ENCODE measurements around the gene CPA1.
A peak's percentile ranks its signal among the peaks of the same experiment; 100 is the strongest.

CPA1 gene

DNA sequence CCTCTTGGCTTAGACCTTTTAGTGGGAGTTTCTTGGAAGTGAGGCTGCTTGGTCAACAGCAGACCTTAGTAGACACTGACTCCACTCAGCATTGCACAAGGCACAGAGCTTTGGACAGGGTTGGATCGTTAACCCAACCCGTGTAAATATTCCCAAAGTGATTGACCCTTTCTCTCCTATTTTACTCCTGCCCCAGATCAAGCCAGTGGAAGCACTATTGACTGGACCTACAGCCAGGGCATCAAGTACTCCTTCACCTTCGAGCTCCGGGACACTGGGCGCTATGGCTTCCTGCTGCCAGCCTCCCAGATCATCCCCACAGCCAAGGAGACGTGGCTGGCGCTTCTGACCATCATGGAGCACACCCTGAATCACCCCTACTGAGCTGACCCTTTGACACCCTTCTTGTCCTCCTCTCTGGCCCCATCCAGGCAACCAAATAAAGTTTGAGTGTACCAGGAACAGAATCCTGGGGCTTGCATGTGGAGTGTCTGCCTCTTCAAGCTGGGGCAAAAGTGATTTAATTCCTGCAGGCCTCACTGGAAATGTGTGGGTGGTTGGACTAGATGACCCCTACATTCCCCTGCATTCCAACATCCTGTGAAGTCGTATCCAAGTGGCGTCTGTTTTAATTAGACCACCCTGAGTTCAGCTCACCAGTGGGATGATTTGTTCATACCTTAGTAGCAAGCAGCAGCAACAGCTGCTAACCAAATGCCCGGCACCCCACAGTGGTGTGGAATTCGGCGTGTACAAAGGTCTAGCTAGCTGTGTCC lies 7.5 kb downstream of the CPA1 start:
- Histone ChIP-seq H3K14ac (ENCODE audit: low read length) (peak overlapping the region; percentile 25), H2BK120ac (ENCODE audit: low read depth, low read length) (no peak overlapping the region), H3K79me1 (ENCODE audit: low read depth, low read length) (no peaks in the 10 kb centered on the region), H4K8ac (ENCODE audit: low read depth, low read length) (no peak overlapping the region), H3K4me2 (ENCODE audit: insufficient read depth, low read length, poor library complexity, severe bottlenecking) (no peak overlapping the region), H3K18ac (ENCODE audit: low read length) (peak overlapping the region; percentile 72), H3K4me3 (ENCODE audit: low read length in 2 of 2) (no peak overlapping the region), H2AK5ac (ENCODE audit: low read depth, low read length) (peak overlapping the region; percentile 30), H4K91ac (ENCODE audit: low read depth, low read length, poor library complexity) (peak overlapping the region; percentile 26), H2BK12ac (ENCODE audit: low read length) (peak overlapping the region; percentile 18), H2BK15ac (ENCODE audit: low read length) (no peak overlapping the region), H3K4me1 (ENCODE audit: control insufficient read depth in 2 of 2, insufficient read depth in 1 of 2, low read depth in 1 of 2, low read length in 2 of 2) (peaks cover 4 to 16% of the 10 kb centered on the region in 2 donors), H3K27ac (replicated peaks; ENCODE audit: low read length) (peak overlapping the region; percentile 17), H3K36me3 (replicated peaks in 1 of 2; ENCODE audit: control insufficient read depth in 2 of 2, insufficient read depth in 2 of 2, low read length in 2 of 2) (no peaks in the 10 kb centered on the region), H3K9ac (ENCODE audit: low read depth, low read length, poor library complexity) (no peak overlapping the region), H3K4ac (ENCODE audit: low read length) (no peak overlapping the region), H3K9me3 (replicated peaks in 1 of 2; ENCODE audit: control insufficient read depth in 2 of 2, insufficient read depth in 1 of 2, low read depth in 1 of 2, low read length in 2 of 2) (peaks cover 2 to 6% of the 10 kb centered on the region in 2 donors), H3K27me3 (ENCODE audit: control insufficient read depth in 3 of 3, insufficient read depth in 3 of 3, low read depth in 1 of 3, low read length in 3 of 3) (no peaks in the 10 kb centered on the region), H2AFZ (ENCODE audit: low read length) (peak overlapping the region; percentile 30), H3K23ac (ENCODE audit: low read depth, low read length, poor library complexity) (peak overlapping the region; percentile 83), H2BK5ac (ENCODE audit: low read length) (no peak overlapping the region)
- no peak for DNase-seq (ENCODE audit: low spot score)
- no CpG with 5 or more reads among the region's 12 CpGs for WGBS, 2 donors (ENCODE audit: extremely low coverage in 2 of 2, insufficient read length in 2 of 2, insufficient replicate concordance in 1 of 2)

DNA sequence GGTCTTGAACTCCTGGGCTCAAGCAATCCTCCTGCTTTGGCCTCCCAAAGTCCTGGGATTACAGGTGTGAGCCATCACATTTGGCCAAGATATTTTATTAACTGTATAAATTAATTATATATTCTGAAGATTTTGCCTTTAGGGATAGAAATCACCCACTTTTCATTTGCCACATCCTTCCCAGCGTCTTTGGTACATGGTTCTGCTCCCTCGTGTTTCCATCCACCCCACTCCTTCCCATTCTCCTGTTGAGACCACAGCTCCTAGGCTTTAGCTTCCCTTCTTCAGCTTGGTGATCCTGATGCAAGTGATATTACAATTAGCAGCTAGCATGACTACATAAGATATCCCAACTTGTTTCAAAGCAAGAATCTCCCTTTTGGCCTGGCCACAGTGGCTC lies 8.4 kb downstream of the CPA1 start:
- Histone ChIP-seq H3K18ac (ENCODE audit: low read length) (no peak overlapping the region), H2AK5ac (ENCODE audit: low read depth, low read length) (no peak overlapping the region), H3K27me3 (ENCODE audit: control insufficient read depth in 3 of 3, insufficient read depth in 3 of 3, low read depth in 1 of 3, low read length in 3 of 3) (no peaks in the 10 kb centered on the region), H4K8ac (ENCODE audit: low read depth, low read length) (no peak overlapping the region), H3K36me3 (replicated peaks in 1 of 2; ENCODE audit: control insufficient read depth in 2 of 2, insufficient read depth in 2 of 2, low read length in 2 of 2) (no peaks in the 10 kb centered on the region), H3K4me1 (ENCODE audit: control insufficient read depth in 2 of 2, insufficient read depth in 1 of 2, low read depth in 1 of 2, low read length in 2 of 2) (peaks cover 4 to 16% of the 10 kb centered on the region in 2 donors), H3K9me3 (replicated peaks in 1 of 2; ENCODE audit: control insufficient read depth in 2 of 2, insufficient read depth in 1 of 2, low read depth in 1 of 2, low read length in 2 of 2) (peaks cover 2 to 6% of the 10 kb centered on the region in 2 donors), H3K9ac (ENCODE audit: low read depth, low read length, poor library complexity) (no peak overlapping the region), H3K4me2 (ENCODE audit: insufficient read depth, low read length, poor library complexity, severe bottlenecking) (no peak overlapping the region), H2BK12ac (ENCODE audit: low read length) (no peak overlapping the region), H3K79me1 (ENCODE audit: low read depth, low read length) (no peaks in the 10 kb centered on the region), H2BK5ac (ENCODE audit: low read length) (no peak overlapping the region), H3K27ac (replicated peaks; ENCODE audit: low read length) (no peak overlapping the region), H3K14ac (ENCODE audit: low read length) (no peak overlapping the region), H2BK15ac (ENCODE audit: low read length) (no peak overlapping the region), H4K91ac (ENCODE audit: low read depth, low read length, poor library complexity) (no peak overlapping the region), H3K4ac (ENCODE audit: low read length) (no peak overlapping the region), H2BK120ac (ENCODE audit: low read depth, low read length) (no peak overlapping the region), H3K4me3 (ENCODE audit: low read length in 2 of 2) (no peak overlapping the region), H3K23ac (ENCODE audit: low read depth, low read length, poor library complexity) (no peak overlapping the region), H2AFZ (ENCODE audit: low read length) (no peak overlapping the region)
- WGBS, 2 donors (ENCODE audit: extremely low coverage in 2 of 2, insufficient read length in 2 of 2, insufficient replicate concordance in 1 of 2): no CpG with 5 or more reads among the region's 2 CpGs
- no peak for DNase-seq (ENCODE audit: low spot score)

DNA sequence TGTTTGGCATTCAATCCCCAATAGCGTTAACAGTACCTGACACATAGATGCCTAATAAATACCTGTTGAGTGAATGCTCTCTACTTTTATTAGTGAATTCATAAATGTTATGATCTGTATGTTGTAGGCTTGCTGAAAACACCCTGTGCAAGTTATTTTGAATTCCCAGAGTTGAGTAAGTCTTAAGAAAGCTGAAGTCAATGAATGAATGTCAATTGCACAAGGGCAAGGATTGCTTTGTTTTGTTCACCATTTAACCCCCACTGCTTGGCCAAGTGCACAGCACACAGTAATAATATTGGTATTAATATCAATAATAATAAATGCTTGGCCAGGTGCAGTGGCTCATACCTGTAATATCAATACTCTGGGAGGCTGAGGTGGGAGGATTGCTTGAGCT lies 10.2 kb downstream of the CPA1 start:
- WGBS, 2 donors (ENCODE audit: extremely low coverage in 2 of 2, insufficient read length in 2 of 2, insufficient replicate concordance in 1 of 2): no CpG with 5 or more reads among the region's 1 CpG
- no peak overlapping the region for H3K27ac ChIP-seq (replicated peaks; ENCODE audit: low read length)
- H3K4me2 ChIP-seq (ENCODE audit: insufficient read depth, low read length, poor library complexity, severe bottlenecking): no peak overlapping the region
- H3K4ac ChIP-seq (ENCODE audit: low read length): no peak overlapping the region
- no peak for DNase-seq (ENCODE audit: low spot score)
- no peak overlapping the region for H4K8ac ChIP-seq (ENCODE audit: low read depth, low read length)
- H2BK120ac ChIP-seq (ENCODE audit: low read depth, low read length): no peak overlapping the region
- no peak overlapping the region for H2AK5ac ChIP-seq (ENCODE audit: low read depth, low read length)
- peaks cover 12 to 16% of the 10 kb centered on the region in 2 donors for H3K4me1 ChIP-seq (ENCODE audit: control insufficient read depth in 2 of 2, insufficient read depth in 1 of 2, low read depth in 1 of 2, low read length in 2 of 2)
- no peak overlapping the region for H2BK15ac ChIP-seq (ENCODE audit: low read length)
- no peak overlapping the region for H3K18ac ChIP-seq (ENCODE audit: low read length)
- no peak overlapping the region for H3K4me3 ChIP-seq (ENCODE audit: low read length in 2 of 2)
- H3K9ac ChIP-seq (ENCODE audit: low read depth, low read length, poor library complexity): no peak overlapping the region
- no peaks in the 10 kb centered on the region for H3K79me1 ChIP-seq (ENCODE audit: low read depth, low read length)
- H3K23ac ChIP-seq (ENCODE audit: low read depth, low read length, poor library complexity): no peak overlapping the region
- H3K9me3 ChIP-seq (replicated peaks in 1 of 2; ENCODE audit: control insufficient read depth in 2 of 2, insufficient read depth in 1 of 2, low read depth in 1 of 2, low read length in 2 of 2): peaks cover 2 to 3% of the 10 kb centered on the region in 2 donors
- H3K36me3 ChIP-seq (replicated peaks in 1 of 2; ENCODE audit: control insufficient read depth in 2 of 2, insufficient read depth in 2 of 2, low read length in 2 of 2): no peaks in the 10 kb centered on the region
- no peaks in the 10 kb centered on the region for H3K27me3 ChIP-seq (ENCODE audit: control insufficient read depth in 3 of 3, insufficient read depth in 3 of 3, low read depth in 1 of 3, low read length in 3 of 3)
- H2BK12ac ChIP-seq (ENCODE audit: low read length): no peak overlapping the region
- no peak overlapping the region for H2AFZ ChIP-seq (ENCODE audit: low read length)
- H4K91ac ChIP-seq (ENCODE audit: low read depth, low read length, poor library complexity): no peak overlapping the region
- no peak overlapping the region for H2BK5ac ChIP-seq (ENCODE audit: low read length)
- no peak overlapping the region for H3K14ac ChIP-seq (ENCODE audit: low read length)

DNA sequence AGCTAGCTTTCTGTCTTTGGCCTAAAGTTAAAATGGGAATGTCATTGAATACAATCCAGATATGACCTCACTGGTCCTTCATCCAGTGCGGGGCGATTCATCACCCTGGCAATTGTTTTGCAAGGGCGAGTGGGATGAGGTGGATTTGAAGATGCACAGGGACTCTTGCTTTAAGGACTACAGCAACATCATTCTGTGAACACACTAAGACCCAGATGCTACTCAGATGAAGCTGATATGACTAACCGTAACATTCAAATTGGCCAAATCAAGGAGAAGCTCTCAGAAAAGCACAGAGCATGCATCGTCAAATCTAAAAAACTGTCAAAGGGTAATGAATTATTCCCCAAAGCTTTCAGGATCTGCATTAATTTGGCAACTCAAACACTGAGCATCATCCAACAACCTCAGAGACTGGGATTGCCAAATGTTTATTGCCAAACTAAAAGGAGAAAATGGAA lies 12.8 kb downstream of the CPA1 start:
- Histone ChIP-seq H2BK15ac (ENCODE audit: low read length) (no peak overlapping the region), H3K9me3 (replicated peaks in 1 of 2; ENCODE audit: control insufficient read depth in 2 of 2, insufficient read depth in 1 of 2, low read depth in 1 of 2, low read length in 2 of 2) (peaks cover 2 to 3% of the 10 kb centered on the region in 2 donors), H3K27me3 (ENCODE audit: control insufficient read depth in 3 of 3, insufficient read depth in 3 of 3, low read depth in 1 of 3, low read length in 3 of 3) (no peaks in the 10 kb centered on the region), H3K4me2 (ENCODE audit: insufficient read depth, low read length, poor library complexity, severe bottlenecking) (no peak overlapping the region), H3K79me1 (ENCODE audit: low read depth, low read length) (no peaks in the 10 kb centered on the region), H2BK5ac (ENCODE audit: low read length) (no peak overlapping the region), H4K8ac (ENCODE audit: low read depth, low read length) (no peak overlapping the region), H3K27ac (replicated peaks; ENCODE audit: low read length) (no peak overlapping the region), H3K4me3 (ENCODE audit: low read length in 2 of 2) (no peak overlapping the region), H2AFZ (ENCODE audit: low read length) (no peak overlapping the region), H3K36me3 (replicated peaks in 1 of 2; ENCODE audit: control insufficient read depth in 2 of 2, insufficient read depth in 2 of 2, low read length in 2 of 2) (peaks cover 0 to 7% of the 10 kb centered on the region in 2 donors), H2AK5ac (ENCODE audit: low read depth, low read length) (no peak overlapping the region), H3K14ac (ENCODE audit: low read length) (no peak overlapping the region), H3K18ac (ENCODE audit: low read length) (no peak overlapping the region), H2BK120ac (ENCODE audit: low read depth, low read length) (no peak overlapping the region), H4K91ac (ENCODE audit: low read depth, low read length, poor library complexity) (no peak overlapping the region), H3K4me1 (ENCODE audit: control insufficient read depth in 2 of 2, insufficient read depth in 1 of 2, low read depth in 1 of 2, low read length in 2 of 2) (peaks cover 9 to 16% of the 10 kb centered on the region in 2 donors), H2BK12ac (ENCODE audit: low read length) (no peak overlapping the region), H3K4ac (ENCODE audit: low read length) (no peak overlapping the region), H3K23ac (ENCODE audit: low read depth, low read length, poor library complexity) (no peak overlapping the region), H3K9ac (ENCODE audit: low read depth, low read length, poor library complexity) (no peak overlapping the region)
- WGBS, 2 donors (ENCODE audit: extremely low coverage in 2 of 2, insufficient read length in 2 of 2, insufficient replicate concordance in 1 of 2): no CpG with 5 or more reads among the region's 5 CpGs
- DNase-seq (ENCODE audit: low spot score): no peak
